Activated CD4-positive, alpha-beta memory T cell treated with anti-CD3 and anti-CD28 coated beads for 36 hours (primary cell): ENCODE measurements around the gene MFRP. TPM values are rescaled to one million over a fixed set of nuclear protein-coding genes. Genes with fewer than 3 reads are reported as not detected.

Experiments
- CTCF ChIA-PET: fragments of 350-600 bp; sonication (Branson Sonifier 250); formaldehyde crosslinking; loops from one replicate; lab custom pipeline; 2021; ENCODE audit warnings: antibody characterized with exemption, inconsistent platforms; lab: Charles Lee
- POLR2A ChIA-PET: fragments of 350-600 bp; sonication (Branson Sonifier 250); formaldehyde crosslinking; loops from one replicate; lab custom pipeline; 2021; ENCODE audit warnings: antibody characterized with exemption; lab: Charles Lee
- DNase-seq: peaks from one replicate; pipeline ENCODE4 v3.0.0-alpha.2; 2020
- H3K27ac Mint-ChIP-seq: one replicate; pipeline ENCODE4 v1.8.0; 2021; ENCODE audit warnings: mixed read lengths
- H3K27me3 Mint-ChIP-seq: one replicate; pipeline ENCODE4 v1.8.0; 2021; ENCODE audit warnings: mixed read lengths
- H3K36me3 Mint-ChIP-seq: one replicate; pipeline ENCODE4 v1.8.0; 2021; ENCODE audit warnings: mixed read lengths
- H3K4me1 Mint-ChIP-seq: one replicate; pipeline ENCODE4 v1.8.0; 2021; ENCODE audit warnings: low read depth, mixed read lengths
- H3K4me3 Mint-ChIP-seq: one replicate; pipeline ENCODE4 v1.8.0; 2021; ENCODE audit warnings: mild to moderate bottlenecking, mixed read lengths
- H3K9me3 Mint-ChIP-seq: one replicate; pipeline ENCODE4 v1.8.0; 2021; ENCODE audit warnings: mixed read lengths
- intact Hi-C: fragments of 100-400 bp; cut with micrococcal nuclease; formaldehyde crosslinking; loops from one replicate; pipeline ENCODE4 v1.15.1; 2023
- total RNA-seq, 2 experiments: library from RNA; stranded (reverse); gene quantifications; one replicate each; pipeline ENCODE4 v1.2.3, GENCODE V29; 2021

Gene MFRP
- total RNA-seq, 2 experiments from 2014 or later, result not detected

DNA sequence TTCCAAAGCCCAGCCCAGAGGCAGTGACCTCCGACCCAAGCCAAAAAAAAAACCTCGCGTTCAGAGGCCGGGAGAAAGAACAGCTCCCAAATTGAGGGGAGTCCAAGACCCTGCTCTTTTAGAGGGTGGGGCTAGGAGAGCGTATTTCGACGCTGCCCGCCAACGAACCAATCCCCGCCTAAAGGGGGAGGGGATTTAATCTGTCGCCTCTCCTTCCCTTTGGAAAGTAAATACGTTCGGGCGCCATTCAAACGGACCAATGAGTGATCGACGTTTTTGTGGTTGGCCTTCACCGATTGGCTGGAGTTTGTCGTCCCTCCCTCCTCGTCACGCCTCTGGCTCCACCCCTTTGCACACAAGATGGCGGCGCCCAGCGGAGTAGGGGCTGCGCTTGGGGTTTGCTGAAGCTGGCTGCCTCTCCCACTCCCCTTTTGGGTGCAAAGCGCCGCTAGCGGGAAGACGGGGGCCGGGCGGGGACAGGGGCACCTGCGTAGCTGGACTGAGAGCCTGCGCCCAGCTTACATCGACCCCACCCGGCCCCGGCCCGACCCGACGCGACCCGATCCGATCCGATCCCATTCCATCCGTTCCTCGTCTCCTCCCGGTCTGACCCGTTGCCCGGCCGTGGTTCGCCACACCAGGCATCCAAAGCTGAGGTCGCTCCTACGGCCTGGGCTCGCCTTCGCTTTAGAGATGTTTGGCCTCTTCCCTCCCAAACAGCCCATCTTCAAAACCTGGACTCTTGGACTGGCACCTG, 12.2 kb downstream of the MFRP start, which contains the start of gene RNF26:
Gene RNF26, plus strand, starts transcription at position 354 of the 757 bp plus-strand sequence. CDS start 596 bp downstream, outside the sequence.
- POLR2A ChIA-PET, result interaction anchor here (0.6 to 1.0 kb wide), 2 partner anchors 13 to 90 kb away, joined by 3 to 5 read pairs; no protein-coding TSS in a partner anchor
- peaks cover 27% of the 10 kb centered on the region for H3K4me1 Mint-ChIP-seq
- peaks cover 10% of the 10 kb centered on the region for H3K27me3 Mint-ChIP-seq
- CTCF ChIA-PET, result interaction anchor here (0.9 to 6.2 kb wide), 2 partner anchors 12 to 22 kb away, joined by 5 to 49 read pairs; no protein-coding TSS in a partner anchor
- intact Hi-C loops, result loop anchor here (2.0 to 5.0 kb wide), 3 partner anchors 14 to 212 kb away; partner anchors contain the start of gene HINFP
- DNase-seq, result peak; percentile 97
- H3K9me3 Mint-ChIP-seq, result no peaks in the 10 kb centered on the region
- H3K4me3 Mint-ChIP-seq, result peak within 1 kb of the TSS; percentile 93
- H3K36me3 Mint-ChIP-seq, result peaks cover 8% of the 10 kb centered on the region
- H3K27ac Mint-ChIP-seq, result peak within 1 kb of the TSS; percentile 85

DNA sequence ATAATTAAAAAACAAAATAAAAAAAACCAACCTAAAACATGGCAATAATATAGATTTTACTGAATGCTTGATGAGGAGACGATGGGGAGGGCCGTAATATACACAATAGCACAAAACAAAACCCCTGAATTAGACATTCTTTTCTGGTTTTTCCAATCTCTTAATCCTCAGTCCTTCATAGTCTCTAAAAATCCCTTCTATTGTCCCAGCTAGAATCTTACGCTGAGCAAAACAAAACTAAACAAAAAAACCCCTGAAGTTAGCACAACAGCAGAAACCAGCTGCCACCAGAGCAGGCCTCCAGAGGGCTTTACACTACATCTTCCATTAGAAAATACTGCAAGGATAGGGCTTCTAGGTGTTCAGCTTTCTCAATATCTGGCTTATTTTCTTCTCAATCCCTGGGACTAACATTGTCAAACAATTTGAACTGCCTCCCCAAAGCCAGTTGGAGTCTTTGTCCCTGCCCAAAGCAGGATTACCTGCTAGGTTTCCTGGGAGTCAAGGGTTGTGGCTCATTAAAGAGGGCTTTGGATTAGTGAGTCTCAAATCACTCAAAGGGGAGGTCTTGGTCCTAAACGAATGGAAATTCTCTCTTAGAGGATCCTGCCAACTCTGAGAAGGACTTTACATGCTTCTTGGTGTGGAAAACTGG, 14.3 kb downstream of the MFRP start:
- Mint-ChIP-seq H3K27ac (no peak overlapping the region), H3K27me3 (no peaks in the 10 kb centered on the region), H3K9me3 (no peaks in the 10 kb centered on the region), H3K36me3 (peaks cover 6% of the 10 kb centered on the region), H3K4me1 (peaks cover 20% of the 10 kb centered on the region), H3K4me3 (no peak overlapping the region)
- CTCF ChIA-PET, result interaction anchor here (1.1 to 6.2 kb wide), 3 partner anchors 8 to 42 kb away, joined by 4 to 49 read pairs (median 7); no protein-coding TSS in a partner anchor
- intact Hi-C loops, result loop anchor here (5.0 kb wide), 1 partner anchor 210 kb away; the partner anchor contains the start of gene HINFP
- DNase-seq, result no peak
- POLR2A ChIA-PET, result no interaction called here

DNA sequence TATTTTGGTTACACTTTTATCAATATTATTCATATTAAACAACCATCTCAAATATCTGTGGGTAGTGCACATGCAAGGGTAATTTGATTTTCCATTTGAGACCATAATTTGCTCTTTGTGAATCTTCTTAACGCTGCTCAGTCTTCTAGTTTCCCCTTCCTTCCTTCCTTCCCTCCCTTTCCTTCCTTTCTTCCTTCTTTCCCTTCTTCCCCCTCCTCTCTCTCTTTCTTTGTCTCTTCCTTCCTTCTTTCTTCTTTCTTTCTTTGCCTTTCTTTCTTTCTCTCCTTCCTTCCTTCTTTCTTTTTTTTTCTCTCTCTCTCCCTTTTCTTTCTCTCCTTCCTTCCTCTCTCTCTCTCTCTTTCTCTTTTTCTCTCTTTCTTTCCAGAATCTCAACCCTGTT, 16.3 kb downstream of the MFRP start:
- POLR2A ChIA-PET, result no interaction called here
- H3K27ac Mint-ChIP-seq, result no peak overlapping the region
- CTCF ChIA-PET, result interaction anchor here (6.2 kb wide), 1 partner anchor 8 kb away, joined by 49 read pairs; no protein-coding TSS in a partner anchor
- H3K9me3 Mint-ChIP-seq, result no peaks in the 10 kb centered on the region
- intact Hi-C loops, result loop anchor here (5.0 kb wide), 1 partner anchor 208 kb away; the partner anchor contains the start of gene HINFP
- H3K36me3 Mint-ChIP-seq, result no peaks in the 10 kb centered on the region
- no peak for DNase-seq
- H3K27me3 Mint-ChIP-seq, result no peaks in the 10 kb centered on the region
- H3K4me3 Mint-ChIP-seq, result no peak overlapping the region
- peaks cover 8% of the 10 kb centered on the region for H3K4me1 Mint-ChIP-seq

DNA sequence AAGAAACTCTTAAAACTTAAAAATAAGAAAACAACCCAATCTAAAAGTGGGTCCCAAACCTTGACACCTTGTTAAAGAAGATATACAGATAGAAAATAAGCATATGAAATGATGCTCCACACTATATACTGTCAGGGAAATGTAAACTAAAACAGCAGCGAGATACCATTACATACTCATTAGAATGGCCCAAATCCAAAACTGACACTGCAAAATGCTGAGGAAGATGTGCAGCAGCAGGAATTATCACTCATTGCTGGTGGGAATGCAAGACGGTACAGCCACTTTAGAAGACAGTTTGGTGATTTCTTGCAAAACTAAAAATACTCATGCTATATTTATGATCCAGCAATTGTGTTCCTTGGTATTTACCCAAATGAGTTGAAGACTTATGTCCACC, 17.2 kb downstream of the MFRP start:
- ChIA-PET CTCF (interaction anchor here (2.4 kb wide), 1 partner anchor 9 kb away, joined by 19 read pairs; no protein-coding TSS in a partner anchor), POLR2A (no interaction called here)
- Mint-ChIP-seq H3K36me3 (no peaks in the 10 kb centered on the region), H3K4me3 (no peak overlapping the region), H3K9me3 (no peaks in the 10 kb centered on the region), H3K27ac (no peak overlapping the region), H3K4me1 (peaks cover 5% of the 10 kb centered on the region), H3K27me3 (no peaks in the 10 kb centered on the region)
- DNase-seq, result no peak
- intact Hi-C loops, result no loop called here

DNA sequence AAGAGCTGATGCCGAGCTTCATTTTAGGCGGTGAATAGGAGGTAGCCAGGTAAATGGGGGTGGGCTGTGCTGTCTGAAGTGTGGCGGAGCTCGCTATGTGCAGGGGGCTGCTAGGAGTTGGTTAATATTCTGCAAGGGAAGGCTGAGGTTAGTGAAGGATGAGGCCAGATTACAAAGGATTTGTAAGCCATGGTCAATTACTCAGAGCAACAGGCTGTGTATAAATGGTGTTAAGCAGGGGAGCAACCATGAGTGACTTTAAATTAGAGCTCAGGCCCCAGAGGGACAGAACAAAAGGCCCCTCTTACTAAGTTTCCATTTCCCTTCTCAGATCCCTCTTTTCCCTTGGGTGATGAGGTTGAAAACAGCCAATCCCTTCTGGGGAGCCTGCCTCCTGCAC, 22.3 kb downstream of the MFRP start:
- Mint-ChIP-seq H3K27me3 (peaks cover 3% of the 10 kb centered on the region), H3K9me3 (no peaks in the 10 kb centered on the region), H3K4me3 (no peak overlapping the region), H3K4me1 (peaks cover 15% of the 10 kb centered on the region), H3K36me3 (no peaks in the 10 kb centered on the region), H3K27ac (no peak overlapping the region)
- POLR2A ChIA-PET, result interaction anchor here (0.9 to 1.3 kb wide), 2 partner anchors 14 to 230 kb away, joined by 3 to 6 read pairs; no protein-coding TSS in a partner anchor
- CTCF ChIA-PET, result interaction anchor here (0.5 to 9.5 kb wide), 30 partner anchors 9 to 310 kb away, joined by 3 to 139 read pairs (median 5); partner anchors contain the start of genes C2CD2L, CBL, NLRX1 and RNF26
- intact Hi-C loops, result loop anchor here (5.0 kb wide), 2 partner anchors 38 to 157 kb away; partner anchors contain the start of gene NLRX1
- no peak for DNase-seq

DNA sequence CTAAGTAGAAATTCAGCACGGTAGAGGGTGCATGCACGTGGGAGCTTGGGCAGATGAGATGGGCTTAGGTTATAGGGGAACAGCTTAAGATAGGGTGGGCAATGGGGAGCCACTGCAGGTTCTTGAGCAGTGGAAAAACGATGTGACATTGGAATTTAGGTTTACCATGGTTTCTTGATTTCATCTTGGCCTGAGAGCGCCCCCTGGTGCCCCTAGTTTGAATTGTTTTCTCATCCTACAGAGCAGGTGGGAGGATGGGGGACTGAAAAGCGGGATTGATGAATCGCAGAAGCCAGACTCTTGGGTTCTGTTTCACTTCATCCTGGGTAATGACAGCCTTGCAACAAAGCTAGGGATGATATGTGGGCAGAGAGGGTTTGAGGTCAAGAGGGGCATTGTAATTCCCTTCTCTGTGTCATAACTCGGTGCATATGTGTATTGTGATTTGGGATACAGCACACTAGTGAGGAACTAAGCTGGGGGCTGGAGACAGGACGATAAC, 22.9 kb downstream of the MFRP start:
- Mint-ChIP-seq H3K4me3 (no peak overlapping the region), H3K36me3 (no peaks in the 10 kb centered on the region), H3K9me3 (no peaks in the 10 kb centered on the region), H3K4me1 (peaks cover 20% of the 10 kb centered on the region), H3K27me3 (peaks cover 3% of the 10 kb centered on the region), H3K27ac (no peak overlapping the region)
- ChIA-PET CTCF (interaction anchor here (0.5 to 9.5 kb wide), 39 partner anchors 9 to 324 kb away, joined by 3 to 139 read pairs (median 4); partner anchors contain the start of genes C2CD2L, CBL, NLRX1 and RNF26), POLR2A (interaction anchor here (0.9 to 1.3 kb wide), 2 partner anchors 15 to 229 kb away, joined by 3 to 6 read pairs; no protein-coding TSS in a partner anchor)
- DNase-seq, result peak; percentile 90
- intact Hi-C loops, result loop anchor here (1.0 to 5.0 kb wide), 3 partner anchors 39 to 156 kb away; partner anchors contain the start of gene NLRX1

- Mint-ChIP-seq H3K9me3 (no peaks in the 10 kb centered on the region), H3K27me3 (peaks cover 3% of the 10 kb centered on the region), H3K27ac (no peak overlapping the region), H3K36me3 (no peaks in the 10 kb centered on the region), H3K4me3 (no peak overlapping the region), H3K4me1 (peaks cover 23% of the 10 kb centered on the region)
- intact Hi-C loops, result loop anchor here (1.0 to 5.0 kb wide), 3 partner anchors 39 to 156 kb away; partner anchors contain the start of gene NLRX1
- DNase-seq, result no peak
- CTCF ChIA-PET, result interaction anchor here (0.6 to 9.5 kb wide), 28 partner anchors 8 to 324 kb away, joined by 3 to 139 read pairs (median 5); partner anchors contain the start of genes C2CD2L, CBL, NLRX1 and RNF26
- POLR2A ChIA-PET, result interaction anchor here (0.9 to 1.3 kb wide), 2 partner anchors 15 to 229 kb away, joined by 3 to 6 read pairs; no protein-coding TSS in a partner anchor
These were observed 23.5 kb downstream of the MFRP start for GRCh38 chr11:119322921-119323531.

- Mint-ChIP-seq H3K9me3 (no peaks in the 10 kb centered on the region), H3K27ac (no peak overlapping the region), H3K36me3 (no peaks in the 10 kb centered on the region), H3K27me3 (peaks cover 7% of the 10 kb centered on the region), H3K4me1 (peaks cover 26% of the 10 kb centered on the region), H3K4me3 (no peak overlapping the region)
- ChIA-PET CTCF (interaction anchor here (0.9 to 9.5 kb wide), 18 partner anchors 10 to 323 kb away, joined by 3 to 139 read pairs (median 6); partner anchors contain the start of genes C1QTNF5, C2CD2L, CBL and RNF26), POLR2A (no interaction called here)
- no peak for DNase-seq
- intact Hi-C loops, result loop anchor here (5.0 kb wide), 2 partner anchors 40 to 155 kb away; partner anchors contain the start of gene NLRX1
These were observed 24.2 kb downstream of the MFRP start for GRCh38 chr11:119322360-119322739.

DNA sequence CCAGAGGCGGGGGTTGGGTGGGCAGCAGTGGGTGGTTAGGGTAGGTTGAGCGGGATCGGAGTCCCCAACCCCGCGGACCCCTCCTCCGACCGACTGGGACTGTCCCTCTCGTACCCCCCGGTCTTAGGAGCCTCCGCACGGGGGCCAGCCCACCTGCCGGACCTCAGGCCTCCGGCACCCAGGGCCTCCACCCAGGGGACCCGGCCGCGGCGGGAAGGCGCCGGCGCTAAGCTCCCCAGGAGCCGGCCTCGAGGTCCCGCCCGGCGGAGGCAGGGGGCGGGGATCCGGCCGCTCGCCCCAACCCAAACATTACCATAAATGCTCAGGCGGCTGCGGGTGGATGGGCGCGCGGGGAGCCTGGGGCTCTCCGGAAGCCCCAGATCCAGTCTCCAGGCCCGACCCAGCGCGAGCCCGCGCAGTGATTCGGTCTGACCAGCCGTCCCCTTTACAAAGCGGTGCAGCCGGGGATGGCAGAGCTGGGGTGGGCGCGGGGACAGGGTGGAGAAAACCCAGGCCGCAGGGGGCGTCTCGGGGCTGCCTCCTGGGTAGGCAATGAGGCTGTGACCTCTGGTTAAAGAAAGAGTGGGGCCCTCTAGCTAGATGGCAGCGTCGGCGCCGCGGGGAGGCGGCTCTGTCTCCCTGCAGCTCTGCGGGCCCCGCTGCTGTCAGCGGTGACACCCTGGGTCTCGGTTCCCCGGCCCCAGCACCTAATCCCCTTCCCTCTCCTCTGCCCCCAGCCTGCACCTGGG, 25.6 kb downstream of the MFRP start:
- Mint-ChIP-seq H3K9me3 (no peaks in the 10 kb centered on the region), H3K36me3 (no peaks in the 10 kb centered on the region), H3K4me3 (peak overlapping the region; percentile 78), H3K27ac (peak overlapping the region; percentile 69), H3K4me1 (peaks cover 26% of the 10 kb centered on the region), H3K27me3 (peaks cover 9% of the 10 kb centered on the region)
- intact Hi-C loops, result loop anchor here (2.0 to 5.0 kb wide), 4 partner anchors 14 to 214 kb away; partner anchors contain the start of genes C2CD2L, NLRX1 and RNF26
- ChIA-PET CTCF (interaction anchor here (0.7 to 9.5 kb wide), 28 partner anchors 12 to 615 kb away, joined by 3 to 139 read pairs (median 4); partner anchors contain the start of genes C2CD2L, CBL, NECTIN1 and RNF26), POLR2A (interaction anchor here (0.7 to 1.5 kb wide), 4 partner anchors 14 to 265 kb away, joined by 3 to 4 read pairs (median 3); partner anchors contain the start of gene RNF26)
- DNase-seq, result peak; percentile 75
